Left renal cortex interstitium (tissue), 4 donors: ENCODE results near the gene RFK. TPM values are rescaled to one million over a fixed set of nuclear protein-coding genes. Genes with fewer than 3 reads are reported as not detected.
"Not testable (repeated sequence)": the region's sequence is repeated elsewhere in the genome, so short reads cannot be mapped to it uniquely, and the experiment has no call there.

ENCODE experiments used
- DNase-seq, 4 donors: peaks; one replicate each; pipeline ENCODE4 v3.0.0-alpha.2; 2013; ENCODE audit warnings: low read depth in 4 of 4, low spot score in 2 of 4, missing footprints in 1 of 4
- polyA plus RNA-seq, 4 donors: library from polyadenylated mRNA; unstranded; fragments of 120-200 nt; gene quantifications; one replicate each; pipeline ENCODE4 v1.2.1, GENCODE V29; 2013; ENCODE audit not compliant: insufficient read length in 4 of 4

Gene RFK
- polyA plus RNA-seq, result 10 to 100 TPM; 20.5 to 31.4 (median 27.8) TPM

GRCh38 chr9:76394195-76394959, at the start of gene RFK:
TSS of gene RFK (minus strand) at chr9:76394426. CDS start at chr9:76394171, 255 bp downstream.
- DNase-seq, result peak; percentile 75 to 93 (median 82)

- DNase-seq, result no peak
These were observed 49.7 kb upstream of the RFK start for GRCh38 chr9:76443887-76444286.

GRCh38 chr9:76441551-76442322, 47.5 kb upstream of the RFK start:
- no peak for DNase-seq

GRCh38 chr9:76438841-76439588, 44.8 kb upstream of the RFK start:
- no peak for DNase-seq

GRCh38 chr9:76437017-76437699, 42.9 kb upstream of the RFK start:
- DNase-seq, result not testable (repeated sequence)

- DNase-seq, result not testable (repeated sequence)
These were observed 40.7 kb upstream of the RFK start for GRCh38 chr9:76434897-76435296.

- no peak for DNase-seq
These were observed 39.6 kb upstream of the RFK start for GRCh38 chr9:76433836-76434235.

- no peak for DNase-seq
These were observed 39.2 kb upstream of the RFK start for GRCh38 chr9:76433406-76433805.

- DNase-seq, result no peak
These were observed 37.4 kb upstream of the RFK start for GRCh38 chr9:76431601-76432000.

GRCh38 chr9:76426807-76427419, 32.7 kb upstream of the RFK start:
- no peak for DNase-seq

- no peak for DNase-seq
These were observed 31.6 kb upstream of the RFK start for GRCh38 chr9:76425677-76426453.

- DNase-seq, result no peak
These were observed 30.3 kb upstream of the RFK start for GRCh38 chr9:76424491-76424890.

GRCh38 chr9:76423216-76424177, 29.3 kb upstream of the RFK start:
- no peak for DNase-seq

- DNase-seq, result no peak
These were observed 25.7 kb upstream of the RFK start for GRCh38 chr9:76419782-76420380.

GRCh38 chr9:76417394-76417793, 23.2 kb upstream of the RFK start:
- no peak for DNase-seq

GRCh38 chr9:76415731-76416130, 21.5 kb upstream of the RFK start:
- no peak for DNase-seq

GRCh38 chr9:76415154-76415553, 20.9 kb upstream of the RFK start:
- no peak for DNase-seq

GRCh38 chr9:76414661-76415060, 20.4 kb upstream of the RFK start:
- no peak for DNase-seq
